ENCODE results near the gene SLC29A4. TPM values are rescaled to one million over a fixed set of nuclear protein-coding genes. Genes with fewer than 3 reads are reported as not detected.
"Not testable (repeated sequence)": the region's sequence is repeated elsewhere in the genome, so short reads cannot be mapped to it uniquely, and the experiment has no call there.

The SLC29A4 gene
- total and polyA plus RNA-seq, 2 of the 13 experiments (the other 11 are each of a cell fraction or from before 2014, with no cell fraction given): 29.7 to 31.7 TPM

DNA sequence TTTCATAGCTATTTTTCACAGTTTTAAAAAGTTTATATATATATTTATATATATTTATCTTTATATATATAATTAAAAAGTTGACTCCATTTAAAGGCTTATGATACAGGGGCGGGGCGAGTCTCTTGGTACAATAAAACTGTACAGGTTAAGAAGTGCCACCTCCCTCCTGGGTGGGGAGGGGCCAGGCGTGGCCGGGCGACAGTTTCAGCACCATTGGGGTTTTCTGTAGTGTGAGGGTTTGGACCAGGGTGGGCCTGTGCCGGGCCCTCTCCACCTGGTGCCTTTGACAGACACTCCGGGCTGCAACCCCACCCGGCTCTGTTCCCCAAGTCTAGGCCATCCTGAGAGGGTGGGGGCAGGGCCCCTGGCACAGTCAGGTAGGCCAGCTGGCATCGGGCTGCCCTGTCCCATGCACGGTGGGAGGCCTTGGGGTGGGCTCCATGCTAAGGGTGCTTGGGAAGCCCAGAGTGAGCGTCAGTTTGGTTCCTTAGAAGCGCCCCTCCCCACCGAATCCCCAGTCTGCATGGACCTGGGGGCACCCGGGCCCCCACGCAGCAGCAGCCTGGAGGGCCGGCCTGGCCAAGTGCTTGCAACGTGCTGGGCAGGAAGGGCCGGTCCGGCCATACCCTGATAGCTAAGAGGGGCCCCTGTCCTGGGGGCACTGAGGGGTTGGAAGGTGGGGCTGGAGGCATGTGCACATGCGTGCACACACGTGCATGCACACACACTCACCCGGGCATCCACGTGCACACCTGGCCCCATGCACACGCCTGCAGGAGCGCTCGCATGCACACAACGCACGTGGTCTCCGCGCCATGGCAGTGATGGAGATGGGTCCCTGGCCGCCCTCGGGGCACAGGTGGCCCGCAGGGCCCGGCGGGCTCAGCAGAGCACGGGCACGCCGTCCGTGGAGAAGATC, 24.7 kb downstream of the SLC29A4 start:
- WGBS (ENCODE audit: low lambda C conversion rate): 94% methylated on average over 15 of the region's 39 CpGs
- H3K4me3 ChIP-seq (replicated peaks in 1 of 3; ENCODE audit: insufficient read depth in 1 of 3, low read depth in 2 of 3, low read length in 3 of 3); H3K27me3 ChIP-seq (ENCODE audit: control insufficient read depth in 1 of 2, insufficient read depth in 2 of 2, low read length in 2 of 2); DNase-seq (ENCODE audit: low spot score); in situ Hi-C loops (cut with HindIII; ENCODE audit: extremely low pct_ligation_motif_present, low pct_unique_long_range_greater_than_20kb); H2AFZ ChIP-seq (ENCODE audit: low read length); FAIRE-seq; intact Hi-C loops (cut with micrococcal nuclease; ENCODE audit: unreplicated experiment); H3K27ac ChIP-seq (ENCODE audit: extremely low read length, insufficient read depth, low read length); H4K20me1 ChIP-seq (ENCODE audit: insufficient read depth, low read length); CTCF ChIA-PET (ENCODE audit: low intra/inter-chr PET ratio, low total read pairs); H3K4me1 ChIP-seq (ENCODE audit: insufficient read depth, low read length); H3K9me3 ChIP-seq (ENCODE audit: low read length); POLR2A ChIA-PET; H3K9ac ChIP-seq (ENCODE audit: insufficient read depth, low read depth, low read length); H3K4me2 ChIP-seq (ENCODE audit: low read depth, low read length); H3K79me2 ChIP-seq (ENCODE audit: insufficient read depth, low read length): not testable (repeated sequence)
- ATAC-seq: peak; percentile 4; the same call in 2 of the 3 replicates
- TSS peak; percentile 47 for BruUV-seq (replicated peaks)
- peaks cover 8 to 11% of the 10 kb centered on the region in 2 experiments for H3K36me3 ChIP-seq (replicated peaks in 1 of 2; ENCODE audit: control insufficient read depth in 1 of 2, insufficient read depth in 2 of 2, low read length in 2 of 2)
- 0 out of 2 replicates have a peak, but pooled peaks have one; percentile 27 for TF ChIP-seq HNRNPL (IDR thresholded peaks at IDR 0.05; ENCODE audit: low read depth, low read length)
- TF ChIP-seq, protein P1, sequence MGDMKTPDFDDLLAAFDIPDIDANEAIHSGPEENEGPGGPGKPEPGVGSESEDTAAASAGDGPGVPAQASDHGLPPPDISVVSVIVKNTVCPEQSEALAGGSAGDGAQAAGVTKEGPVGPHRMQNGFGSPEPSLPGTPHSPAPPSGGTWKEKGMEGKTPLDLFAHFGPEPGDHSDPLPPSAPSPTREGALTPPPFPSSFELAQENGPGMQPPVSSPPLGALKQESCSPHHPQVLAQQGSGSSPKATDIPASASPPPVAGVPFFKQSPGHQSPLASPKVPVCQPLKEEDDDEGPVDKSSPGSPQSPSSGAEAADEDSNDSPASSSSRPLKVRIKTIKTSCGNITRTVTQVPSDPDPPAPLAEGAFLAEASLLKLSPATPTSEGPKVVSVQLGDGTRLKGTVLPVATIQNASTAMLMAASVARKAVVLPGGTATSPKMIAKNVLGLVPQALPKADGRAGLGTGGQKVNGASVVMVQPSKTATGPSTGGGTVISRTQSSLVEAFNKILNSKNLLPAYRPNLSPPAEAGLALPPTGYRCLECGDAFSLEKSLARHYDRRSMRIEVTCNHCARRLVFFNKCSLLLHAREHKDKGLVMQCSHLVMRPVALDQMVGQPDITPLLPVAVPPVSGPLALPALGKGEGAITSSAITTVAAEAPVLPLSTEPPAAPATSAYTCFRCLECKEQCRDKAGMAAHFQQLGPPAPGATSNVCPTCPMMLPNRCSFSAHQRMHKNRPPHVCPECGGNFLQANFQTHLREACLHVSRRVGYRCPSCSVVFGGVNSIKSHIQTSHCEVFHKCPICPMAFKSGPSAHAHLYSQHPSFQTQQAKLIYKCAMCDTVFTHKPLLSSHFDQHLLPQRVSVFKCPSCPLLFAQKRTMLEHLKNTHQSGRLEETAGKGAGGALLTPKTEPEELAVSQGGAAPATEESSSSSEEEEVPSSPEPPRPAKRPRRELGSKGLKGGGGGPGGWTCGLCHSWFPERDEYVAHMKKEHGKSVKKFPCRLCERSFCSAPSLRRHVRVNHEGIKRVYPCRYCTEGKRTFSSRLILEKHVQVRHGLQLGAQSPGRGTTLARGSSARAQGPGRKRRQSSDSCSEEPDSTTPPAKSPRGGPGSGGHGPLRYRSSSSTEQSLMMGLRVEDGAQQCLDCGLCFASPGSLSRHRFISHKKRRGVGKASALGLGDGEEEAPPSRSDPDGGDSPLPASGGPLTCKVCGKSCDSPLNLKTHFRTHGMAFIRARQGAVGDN (CRISPR knock-in tag; IDR thresholded peaks at IDR 0.05): peak; percentile 10; the same call in 1 of the 2 replicates
- peak; percentile 92 for TF ChIP-seq AGO2 (optimal IDR thresholded peaks at IDR 0.05; ENCODE audit: low read depth, low read length)
- peak in 1 of 2 experiments; percentile 32; a peak in 1 of 4 replicates for TF ChIP-seq POLR2A (IDR thresholded peaks at IDR 0.05; ENCODE audit: insufficient read depth in 1 of 2, low read depth in 2 of 2, low read length in 2 of 2)
